Coronary artery (tissue), 2 donors: ENCODE measurements around the gene UTP15.
A peak's percentile ranks its signal among the peaks of the same experiment; 100 is the strongest.

Source experiments
- DNase-seq: peaks from one replicate; pipeline ENCODE4 v3.0.0-alpha.2; 2017; ENCODE audit warnings: low spot score
- H3K27ac ChIP-seq, 2 donors: fragments of 200-600 bp; sonication (generic); one replicate each; pipeline ENCODE4 v1.5.1; 2016 to 2019
- H3K4me3 ChIP-seq: fragments of 200-600 bp; sonication (generic); 2 replicates; pipeline ENCODE4 v1.5.1; 2016; ENCODE audit warnings: mild to moderate bottlenecking, moderate library complexity
- CTCF ChIP-seq: fragments of 200-600 bp; sonication (generic); IDR thresholded peaks from one replicate; pipeline ENCODE4 v1.5.1; 2019; ENCODE audit warnings: antibody characterized with exemption

UTP15 gene, protein sequence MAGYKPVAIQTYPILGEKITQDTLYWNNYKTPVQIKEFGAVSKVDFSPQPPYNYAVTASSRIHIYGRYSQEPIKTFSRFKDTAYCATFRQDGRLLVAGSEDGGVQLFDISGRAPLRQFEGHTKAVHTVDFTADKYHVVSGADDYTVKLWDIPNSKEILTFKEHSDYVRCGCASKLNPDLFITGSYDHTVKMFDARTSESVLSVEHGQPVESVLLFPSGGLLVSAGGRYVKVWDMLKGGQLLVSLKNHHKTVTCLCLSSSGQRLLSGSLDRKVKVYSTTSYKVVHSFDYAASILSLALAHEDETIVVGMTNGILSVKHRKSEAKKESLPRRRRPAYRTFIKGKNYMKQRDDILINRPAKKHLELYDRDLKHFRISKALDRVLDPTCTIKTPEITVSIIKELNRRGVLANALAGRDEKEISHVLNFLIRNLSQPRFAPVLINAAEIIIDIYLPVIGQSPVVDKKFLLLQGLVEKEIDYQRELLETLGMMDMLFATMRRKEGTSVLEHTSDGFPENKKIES

DNA sequence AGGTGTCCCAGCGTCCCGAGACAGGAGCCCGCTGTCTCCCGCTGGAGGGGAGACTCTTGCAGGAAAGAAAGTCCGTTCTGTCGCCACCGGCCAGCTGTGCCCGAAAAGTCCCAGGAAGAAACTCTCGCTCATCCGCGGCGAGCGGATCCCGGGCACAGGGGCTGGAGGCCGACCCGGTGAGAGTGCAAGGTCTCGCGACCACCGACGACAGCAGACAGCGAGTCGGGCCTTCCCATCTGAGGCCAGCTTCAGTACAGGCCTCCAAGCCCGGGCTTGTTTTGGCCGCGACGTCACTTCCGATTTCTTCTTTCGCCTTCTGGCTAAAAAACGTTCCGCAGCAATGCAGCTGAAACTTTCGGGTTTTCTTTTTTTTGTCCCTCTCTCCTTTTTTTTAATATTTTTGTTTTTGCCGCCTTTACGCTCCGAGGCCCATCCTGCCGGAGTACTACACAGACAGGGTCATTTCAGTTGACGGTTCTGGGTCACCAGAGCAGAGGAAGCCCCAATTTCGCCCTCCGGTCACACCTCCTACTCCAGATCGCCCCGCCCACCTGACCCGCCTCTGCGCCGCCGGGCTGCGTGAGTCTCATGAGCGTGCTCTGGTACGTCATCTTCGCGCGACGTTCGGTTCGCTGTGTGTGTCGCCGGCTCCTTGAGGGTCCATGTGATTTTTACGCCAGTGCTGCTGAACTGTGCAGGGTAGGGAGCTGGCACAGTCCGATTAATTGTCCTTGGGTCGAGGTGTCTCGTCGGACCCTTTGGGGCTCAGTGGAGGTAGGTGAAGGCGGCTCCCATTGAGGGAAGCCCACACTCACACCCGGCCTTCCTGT, at the start of gene UTP15, which contains the start of gene ANKRA2:
UTP15 (plus strand) TSS at position 605 of the 830 bp plus-strand sequence. CDS start 1,602 bp downstream, outside the sequence.
ANKRA2 (minus strand) TSS at position 501 of the 830 bp plus-strand sequence. CDS start 2,758 bp downstream, outside the sequence.
- no peak for TF ChIP-seq CTCF
- DNase-seq, result peak; percentile 99
- peak within 1 kb of the TSS; percentile 91 to 93 for H3K27ac ChIP-seq
- peak within 1 kb of the TSS; percentile 76 for H3K4me3 ChIP-seq

DNA sequence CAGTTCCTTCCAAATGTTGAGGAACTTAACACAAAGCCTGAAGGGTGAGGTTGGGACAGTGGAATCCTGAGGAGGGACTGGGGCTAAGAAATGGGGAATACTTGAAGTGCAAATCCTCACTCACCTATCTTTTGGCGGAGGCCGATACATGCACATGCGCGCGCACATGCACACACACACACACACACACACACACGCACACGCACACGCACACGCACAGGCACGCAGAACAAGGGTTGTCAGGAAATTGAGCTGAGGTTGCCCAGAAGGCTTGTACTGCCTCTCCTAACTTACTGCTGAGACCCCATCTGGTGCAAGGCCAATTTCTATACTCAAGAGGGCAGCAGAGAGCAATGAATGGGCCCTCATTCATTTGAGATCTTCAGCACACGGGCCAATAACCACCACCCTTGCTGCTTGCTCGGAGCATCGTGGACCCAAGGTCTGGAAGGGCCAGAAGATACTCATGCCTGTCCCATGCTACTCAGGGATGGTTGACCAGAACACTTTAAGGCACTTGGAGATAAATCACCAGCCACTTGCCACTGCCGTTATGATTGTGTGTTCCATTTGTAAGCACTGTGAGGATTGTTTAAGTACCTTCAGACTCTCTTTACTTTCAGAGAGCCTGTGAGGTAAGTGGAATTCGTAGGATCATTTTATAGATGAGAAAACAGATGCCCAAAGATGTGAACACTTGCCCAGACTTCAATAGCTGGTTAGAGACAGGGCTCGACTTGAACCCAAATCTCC, 45.8 kb upstream of the UTP15 start:
- no peak overlapping the region for H3K4me3 ChIP-seq
- peak; percentile 53 for TF ChIP-seq CTCF

DNA sequence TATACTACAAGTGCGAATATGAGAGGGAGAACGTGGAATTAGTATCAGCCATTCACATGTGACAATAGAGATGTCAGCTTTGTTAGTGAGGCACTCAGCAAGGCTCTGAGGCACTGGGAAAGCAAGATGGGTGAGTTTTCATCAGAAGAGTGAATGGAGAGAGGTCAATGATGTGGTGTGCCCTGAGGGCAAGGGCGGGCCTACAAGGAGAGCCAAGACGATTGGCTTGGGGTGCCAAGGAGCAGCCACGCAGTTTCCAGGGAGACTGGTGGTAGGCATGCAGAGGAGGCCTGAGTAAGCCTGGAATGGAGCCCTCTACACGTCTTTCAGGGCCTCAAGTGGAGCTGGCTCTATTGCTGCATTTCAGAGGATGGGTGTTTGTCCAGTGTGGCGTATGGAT, 42.6 kb upstream of the UTP15 start:
- Histone ChIP-seq H3K4me3 (no peak overlapping the region), H3K27ac (no peak overlapping the region)
- no peak for DNase-seq
- no peak for TF ChIP-seq CTCF

More for the DNA sequence above, 45.8 kb upstream of the UTP15 start:
- DNase-seq, result no peak
- H3K27ac ChIP-seq, result no peak overlapping the region

DNA sequence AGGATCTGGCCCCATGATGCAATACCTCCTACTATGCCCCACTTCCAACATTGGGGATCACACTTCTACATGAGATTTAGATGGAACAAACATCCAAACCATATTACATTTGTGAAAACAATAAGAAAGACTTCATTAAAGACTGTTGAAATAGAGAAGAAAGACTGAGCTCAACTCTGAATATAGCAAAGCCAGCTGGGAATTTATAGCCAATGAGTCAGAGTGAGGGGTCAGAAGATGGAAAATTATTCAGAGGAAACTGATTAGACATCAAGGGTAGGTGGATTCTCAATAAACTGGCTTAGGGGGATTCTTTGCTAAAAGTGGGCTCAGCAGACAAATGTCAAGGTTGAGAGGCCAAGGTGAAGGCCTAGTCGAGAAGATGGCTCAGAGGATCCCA, 41.7 kb upstream of the UTP15 start:
- Histone ChIP-seq H3K27ac (no peak overlapping the region), H3K4me3 (no peak overlapping the region)
- no peak for DNase-seq
- TF ChIP-seq CTCF, result no peak

DNA sequence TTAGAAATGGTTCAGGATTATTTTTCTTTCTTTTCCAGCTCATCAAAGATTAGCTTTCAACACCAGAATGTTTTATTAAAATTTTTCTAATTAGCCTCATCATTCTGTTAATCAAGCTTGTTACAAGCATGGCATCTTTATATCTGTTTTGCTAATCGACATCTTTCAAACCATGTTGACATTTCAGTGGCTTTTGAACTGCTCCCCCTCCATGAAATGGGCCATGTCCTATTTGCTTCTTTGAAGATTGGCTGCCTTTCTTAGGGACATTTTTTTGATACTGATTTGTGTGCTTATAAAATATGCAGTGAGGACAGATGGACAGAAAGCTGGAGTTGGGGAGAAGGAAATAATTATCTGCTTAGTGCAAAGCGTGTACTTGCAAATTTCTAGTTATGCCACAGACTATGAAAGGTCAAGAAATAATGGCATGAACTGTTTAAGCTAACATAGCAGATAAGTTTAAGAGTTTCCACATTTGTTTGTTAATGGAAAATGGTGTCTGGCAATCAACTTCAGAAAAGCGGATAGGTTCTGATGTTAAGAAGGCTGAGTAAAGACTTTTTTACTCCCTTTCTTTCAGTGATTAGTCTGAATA, 39.8 kb upstream of the UTP15 start:
- peak overlapping the region in 1 of 2 donors; percentile 69 for H3K27ac ChIP-seq
- TF ChIP-seq CTCF, result no peak
- no peak for DNase-seq
- H3K4me3 ChIP-seq, result no peak overlapping the region

- DNase-seq, result no peak
- H3K27ac ChIP-seq, result no peak overlapping the region
- H3K4me3 ChIP-seq, result no peak overlapping the region
- TF ChIP-seq CTCF, result no peak
These were observed 37.3 kb upstream of the UTP15 start for GRCh38 chr5:73528248-73528647.
